Embryonic facial prominence (tissue), 1 donor: Measurements from ENCODE around the gene VOPP1.
"Not testable (repeated sequence)": the region's sequence is repeated elsewhere in the genome, so short reads cannot be mapped to it uniquely, and the experiment has no call there.

Experiments
- DNase-seq: peaks from one replicate; pipeline ENCODE4 v3.0.0-alpha.2; 2016; ENCODE audit errors: extremely low spot score

The VOPP1 gene, protein sequence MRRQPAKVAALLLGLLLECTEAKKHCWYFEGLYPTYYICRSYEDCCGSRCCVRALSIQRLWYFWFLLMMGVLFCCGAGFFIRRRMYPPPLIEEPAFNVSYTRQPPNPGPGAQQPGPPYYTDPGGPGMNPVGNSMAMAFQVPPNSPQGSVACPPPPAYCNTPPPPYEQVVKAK

GRCh38 chr7:55572378-55573233 is at the start of gene VOPP1:
TSS of gene VOPP1 (minus strand) at chr7:55572502. CDS start at chr7:55572324, 178 bp downstream.
- no peak for DNase-seq

DNA sequence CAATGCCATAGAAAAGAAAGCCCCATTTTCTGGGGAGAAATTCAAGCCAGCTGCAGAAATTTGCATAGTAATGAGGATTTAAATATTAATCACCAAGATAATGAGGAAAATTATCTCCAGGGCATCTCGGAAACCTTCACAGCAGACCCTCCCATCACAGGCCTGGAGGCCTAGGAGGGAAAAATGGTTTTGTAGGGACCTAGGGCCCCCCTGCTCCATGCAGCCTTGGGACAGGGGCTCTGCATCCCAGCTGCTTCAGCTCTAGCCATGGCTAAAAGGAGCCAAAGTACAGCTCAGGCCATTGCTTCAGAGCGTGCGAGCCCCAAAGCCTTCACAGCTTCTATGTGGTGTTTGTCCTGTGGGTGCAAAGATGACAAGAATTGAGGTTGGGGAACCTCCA is 46.6 kb upstream of the VOPP1 start:
- no peak for DNase-seq

DNA sequence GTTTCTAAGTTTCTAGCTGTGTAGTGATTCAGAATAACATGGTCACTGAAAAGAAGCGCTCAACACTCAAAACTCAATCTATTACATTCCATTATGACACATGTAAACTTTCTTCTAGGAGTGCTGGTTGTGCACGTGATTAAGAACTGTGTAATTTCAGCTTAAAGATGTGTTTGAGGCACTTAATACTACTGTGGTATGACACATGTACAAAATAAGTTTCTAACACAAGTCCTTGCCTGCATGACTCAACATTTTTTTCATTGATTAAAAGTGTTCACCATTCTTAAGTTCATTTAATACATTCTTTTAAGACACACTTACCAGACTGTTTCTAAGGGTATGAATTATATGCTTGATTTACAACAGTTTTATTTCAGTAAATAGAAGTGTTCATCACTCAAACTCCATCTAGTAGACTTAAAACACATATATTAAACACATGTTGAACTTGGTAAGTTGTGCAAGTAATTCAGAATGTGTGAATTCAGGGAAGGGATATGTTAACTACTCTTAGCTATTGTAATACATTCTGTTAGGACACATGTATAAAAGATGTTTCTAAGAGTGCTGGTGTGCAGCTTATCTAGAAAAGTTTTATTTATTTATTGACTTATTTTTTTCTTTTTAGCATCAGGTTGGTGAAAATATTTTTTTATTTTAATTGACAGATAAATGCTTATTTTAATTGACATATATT is 42.2 kb upstream of the VOPP1 start:
- DNase-seq = not testable (repeated sequence)

- not testable (repeated sequence) for DNase-seq
Measured at GRCh38 chr7:55609726-55610125, 37.4 kb upstream of the VOPP1 start.

GRCh38 chr7:55605661-55606060 is 33.4 kb upstream of the VOPP1 start:
- DNase-seq = not testable (repeated sequence)

GRCh38 chr7:55597944-55598499 is 25.7 kb upstream of the VOPP1 start:
- DNase-seq = not testable (repeated sequence)

GRCh38 chr7:55597214-55597739 is 25.0 kb upstream of the VOPP1 start:
- DNase-seq = not testable (repeated sequence)

GRCh38 chr7:55595511-55595910 is 23.2 kb upstream of the VOPP1 start:
- no peak for DNase-seq

DNA sequence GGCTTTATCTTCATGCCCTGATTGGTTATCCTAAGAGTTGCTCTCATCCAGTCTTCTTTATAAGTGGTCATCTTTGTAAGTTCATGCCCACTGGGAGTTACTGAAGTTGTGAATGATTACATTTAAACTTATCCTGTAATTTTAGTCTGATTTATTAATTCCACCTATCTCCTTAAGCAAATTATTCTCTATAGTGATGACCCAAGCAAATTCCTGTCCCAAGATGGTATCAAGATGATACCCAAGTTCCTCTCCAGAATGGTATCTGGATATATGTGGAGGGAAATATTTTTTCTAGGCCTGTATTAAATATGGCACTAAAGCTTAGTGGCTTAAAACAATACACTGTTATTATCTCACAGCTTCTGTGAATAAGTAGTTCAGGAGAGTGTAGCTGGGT is 22.6 kb upstream of the VOPP1 start:
- DNase-seq = no peak

GRCh38 chr7:55594414-55594813 is 22.1 kb upstream of the VOPP1 start:
- no peak for DNase-seq

DNA sequence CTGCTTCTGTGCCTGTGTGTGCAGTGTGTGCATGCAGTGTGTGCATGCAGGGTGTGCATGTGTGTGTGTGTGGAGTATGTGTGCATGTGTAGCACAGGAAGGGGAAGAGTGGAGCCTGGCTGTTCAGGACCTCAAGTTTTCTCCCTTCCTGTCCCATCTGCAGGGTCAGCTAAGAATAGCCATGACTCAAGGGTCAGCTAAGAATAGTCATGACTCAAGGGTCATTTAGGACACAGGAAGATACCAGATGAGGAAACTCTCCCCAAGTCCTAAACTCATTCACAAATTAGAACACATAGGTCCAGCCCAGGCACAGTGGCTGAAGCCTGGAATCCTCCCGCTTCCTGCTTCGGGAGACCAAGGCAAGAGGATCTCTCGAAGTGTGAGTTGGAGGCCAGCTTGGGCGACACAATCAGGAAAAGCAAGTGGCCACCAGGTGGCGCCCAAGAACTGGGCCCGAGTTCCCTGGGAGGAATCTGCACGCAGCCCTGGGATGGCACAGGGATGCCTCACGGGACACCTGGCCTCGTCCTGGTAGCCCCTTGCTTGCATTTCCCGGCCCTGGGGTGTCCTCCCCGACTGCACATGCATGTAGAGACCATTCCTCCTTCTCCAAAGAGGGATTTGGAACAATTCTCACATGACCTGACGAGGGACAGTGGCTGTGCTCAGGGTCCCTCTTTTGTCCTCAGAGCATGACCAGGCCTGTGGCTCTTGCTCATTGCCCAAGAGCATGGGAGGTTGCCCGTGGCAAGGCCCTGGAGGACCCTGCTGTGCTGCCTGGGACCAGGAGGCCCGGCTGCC is 21.4 kb upstream of the VOPP1 start:
- no peak for DNase-seq

GRCh38 chr7:55593172-55593514 is 20.8 kb upstream of the VOPP1 start:
- no peak for DNase-seq

- DNase-seq = no peak
Measured at GRCh38 chr7:55592492-55592891, 20.2 kb upstream of the VOPP1 start.

DNA sequence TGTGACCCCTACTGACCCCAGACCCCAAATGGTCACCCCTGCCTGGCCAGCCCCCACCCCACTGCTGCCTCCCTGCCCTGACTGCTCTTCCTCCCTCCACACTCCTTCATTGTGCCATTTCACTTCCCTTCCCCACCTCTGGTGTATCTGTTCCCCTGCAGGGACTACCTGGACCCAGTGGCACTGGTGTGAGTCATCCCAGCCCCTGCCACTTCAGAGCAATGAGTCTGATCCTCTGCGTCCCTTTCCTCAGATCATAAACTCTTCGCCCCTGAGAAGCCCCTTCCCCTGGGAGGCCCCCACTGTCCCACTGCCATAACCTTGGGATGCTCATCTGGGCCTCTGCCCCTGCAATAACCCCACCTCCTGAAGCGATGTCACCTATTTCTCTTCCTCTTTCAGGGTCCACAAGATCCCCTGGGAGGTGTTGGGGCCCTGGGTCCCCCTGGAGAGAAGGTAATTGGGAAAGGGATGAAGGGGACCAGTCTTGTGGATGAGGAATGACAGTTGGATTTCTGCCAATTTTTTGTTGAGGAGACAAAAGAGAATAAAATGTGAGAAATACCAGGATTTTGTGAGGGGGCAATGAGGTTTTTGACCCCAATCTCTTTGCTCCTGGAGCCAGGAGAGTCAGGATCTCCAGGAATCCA is 19.1 kb upstream of the VOPP1 start:
- DNase-seq = no peak

- DNase-seq = no peak
Measured at GRCh38 chr7:55590517-55591281, 18.4 kb upstream of the VOPP1 start.

DNA sequence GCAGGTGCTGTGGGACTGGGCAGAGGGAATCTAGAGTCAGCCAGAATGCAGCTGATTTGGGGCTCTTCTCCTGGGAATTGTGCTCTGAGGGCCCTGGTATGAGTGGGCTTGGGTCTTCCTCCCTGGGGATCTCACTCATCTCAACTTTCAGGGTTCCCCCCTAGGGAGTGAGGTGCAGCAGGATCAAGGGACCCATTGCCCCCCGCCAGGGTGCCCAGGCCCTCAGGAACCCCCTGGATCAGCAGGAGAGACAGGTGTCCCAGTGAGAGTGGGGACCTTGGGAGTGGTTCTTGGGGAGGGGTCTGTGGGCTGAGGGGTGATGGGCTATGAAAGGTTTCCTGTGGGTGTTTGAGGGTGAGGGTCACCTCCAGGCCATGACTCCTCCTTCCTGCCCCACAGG is 17.6 kb upstream of the VOPP1 start:
- no peak for DNase-seq

DNA sequence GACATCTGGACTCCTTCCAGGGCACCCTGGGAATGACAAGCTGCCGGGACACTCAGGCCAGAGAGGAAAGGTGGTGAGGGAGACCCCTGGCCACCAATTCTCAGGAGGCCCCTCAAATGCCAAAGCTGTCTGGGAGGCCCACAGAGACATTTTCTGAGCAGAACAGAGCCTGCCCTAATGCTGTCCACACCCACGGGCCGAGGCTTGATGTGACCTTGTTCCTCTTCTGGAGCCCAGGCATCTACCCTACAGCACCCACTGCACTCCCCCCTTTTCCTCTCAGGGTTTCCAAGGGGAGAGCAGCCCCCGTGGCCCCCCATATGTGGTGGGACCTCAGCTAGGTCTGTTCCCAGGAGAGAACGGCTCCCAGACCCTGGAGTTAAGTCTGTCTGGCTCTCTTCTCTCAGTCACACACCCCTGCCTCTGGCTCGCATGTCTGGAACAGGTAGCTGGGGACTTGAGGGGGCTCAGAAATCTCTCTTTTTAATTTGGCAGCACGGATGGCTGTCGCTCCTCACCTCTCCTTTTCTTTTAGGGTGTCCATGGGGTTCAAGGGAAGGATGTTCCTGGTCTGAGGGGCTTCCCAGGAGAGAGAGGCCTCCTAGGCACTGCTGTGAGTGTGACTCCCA is 16.8 kb upstream of the VOPP1 start:
- DNase-seq = no peak

GRCh38 chr7:55588379-55588699 is 16.0 kb upstream of the VOPP1 start:
- DNase-seq = no peak

DNA sequence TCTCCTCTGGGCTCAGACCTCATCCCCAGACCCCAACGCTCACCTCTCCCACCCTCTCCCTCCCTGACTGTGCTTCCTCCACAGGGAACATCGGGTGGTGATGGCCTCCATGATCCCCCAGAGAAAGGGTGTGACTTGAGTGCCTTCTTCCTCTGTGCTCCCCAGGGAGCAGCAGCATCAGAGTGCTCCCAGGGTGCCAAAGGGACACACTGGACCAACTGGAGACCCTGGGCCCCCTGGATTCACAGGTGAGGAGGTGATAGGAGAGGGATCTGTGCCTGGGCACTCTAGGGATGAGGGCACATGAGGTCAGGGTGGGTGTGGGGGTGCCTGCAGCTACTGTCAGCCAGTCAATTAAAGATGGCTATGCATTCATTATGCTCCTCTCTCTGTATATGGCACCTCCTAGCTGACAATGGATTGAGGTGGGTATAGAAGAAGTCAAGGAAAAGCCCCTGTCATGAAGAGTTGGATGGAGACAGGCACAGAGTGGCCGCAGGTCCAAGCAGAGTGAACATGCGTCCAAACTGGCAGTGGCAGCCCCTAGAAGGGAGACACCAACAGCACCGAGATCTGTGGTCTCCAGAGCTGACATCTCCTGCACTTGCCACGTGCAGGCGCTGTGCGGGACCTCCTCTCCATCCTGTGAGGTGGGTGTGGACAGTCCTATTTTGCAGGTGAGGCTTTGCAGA is 15.5 kb upstream of the VOPP1 start:
- no peak for DNase-seq
